D721Med (cell line): ENCODE results near the gene EDN2.

Experiments used
- DNase-seq: peaks from one replicate; pipeline ENCODE4 v3.0.0; 2011; ENCODE audit warnings: low spot score; ENCODE audit not compliant: insufficient read length
- FAIRE-seq: peaks from 2 replicates; lab custom pipeline; 2011; peaks lifted over from hg19 to GRCh38; lab: Jason Lieb, UNC
- TF ChIP-seq, protein P1 (sequence below): IDR thresholded peaks from 2 replicates; pipeline ENCODE4 v1.5.1; 2012; ENCODE audit warnings: mild to moderate bottlenecking, control low read depth; ENCODE audit not compliant: insufficient read depth; ENCODE audit errors: missing control alignments

The EDN2 gene

GRCh38 chr1:41454406-41454805 is 30.1 kb downstream of the EDN2 start:
- FAIRE-seq (no peak), DNase-seq (no peak)
- TF ChIP-seq, protein P1, sequence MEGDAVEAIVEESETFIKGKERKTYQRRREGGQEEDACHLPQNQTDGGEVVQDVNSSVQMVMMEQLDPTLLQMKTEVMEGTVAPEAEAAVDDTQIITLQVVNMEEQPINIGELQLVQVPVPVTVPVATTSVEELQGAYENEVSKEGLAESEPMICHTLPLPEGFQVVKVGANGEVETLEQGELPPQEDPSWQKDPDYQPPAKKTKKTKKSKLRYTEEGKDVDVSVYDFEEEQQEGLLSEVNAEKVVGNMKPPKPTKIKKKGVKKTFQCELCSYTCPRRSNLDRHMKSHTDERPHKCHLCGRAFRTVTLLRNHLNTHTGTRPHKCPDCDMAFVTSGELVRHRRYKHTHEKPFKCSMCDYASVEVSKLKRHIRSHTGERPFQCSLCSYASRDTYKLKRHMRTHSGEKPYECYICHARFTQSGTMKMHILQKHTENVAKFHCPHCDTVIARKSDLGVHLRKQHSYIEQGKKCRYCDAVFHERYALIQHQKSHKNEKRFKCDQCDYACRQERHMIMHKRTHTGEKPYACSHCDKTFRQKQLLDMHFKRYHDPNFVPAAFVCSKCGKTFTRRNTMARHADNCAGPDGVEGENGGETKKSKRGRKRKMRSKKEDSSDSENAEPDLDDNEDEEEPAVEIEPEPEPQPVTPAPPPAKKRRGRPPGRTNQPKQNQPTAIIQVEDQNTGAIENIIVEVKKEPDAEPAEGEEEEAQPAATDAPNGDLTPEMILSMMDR = no peak

DNA sequence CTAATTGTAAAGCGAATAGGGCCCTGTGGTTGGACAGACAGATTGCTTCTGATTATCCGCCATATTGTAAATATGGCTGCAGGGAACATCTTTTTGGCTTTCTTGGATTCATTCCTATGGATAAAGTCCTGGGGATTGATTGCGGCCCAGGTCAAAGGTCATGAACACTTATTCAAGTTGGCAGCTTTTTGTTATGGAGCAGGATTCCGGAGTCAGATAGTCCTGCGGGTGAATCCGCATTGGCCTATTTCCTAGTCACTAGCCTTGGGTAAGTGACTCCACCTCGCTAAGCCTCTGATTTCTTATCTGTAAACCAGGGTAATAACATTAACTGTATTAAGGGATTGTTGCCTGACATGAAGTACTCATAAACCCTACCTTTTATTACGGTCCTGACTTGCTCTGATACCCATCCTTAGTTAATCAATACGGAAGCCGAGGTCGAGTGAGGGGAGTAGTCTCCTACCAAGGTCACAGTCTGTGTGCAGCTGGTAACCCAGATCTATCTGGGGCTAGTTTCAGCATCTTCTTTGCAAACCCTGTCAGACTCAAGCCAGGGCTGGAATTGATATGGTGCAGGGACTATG is 31.7 kb downstream of the EDN2 start:
- TF ChIP-seq, protein P1 = no peak
- no peak for FAIRE-seq
- no peak for DNase-seq

- DNase-seq = no peak
- TF ChIP-seq, protein P1 = no peak
- FAIRE-seq = no peak
Observed at GRCh38 chr1:41450747-41451285, 33.7 kb downstream of the EDN2 start.

GRCh38 chr1:41449326-41449921 is 35.1 kb downstream of the EDN2 start:
- TF ChIP-seq, protein P1 = no peak
- no peak for FAIRE-seq
- DNase-seq = no peak

DNA sequence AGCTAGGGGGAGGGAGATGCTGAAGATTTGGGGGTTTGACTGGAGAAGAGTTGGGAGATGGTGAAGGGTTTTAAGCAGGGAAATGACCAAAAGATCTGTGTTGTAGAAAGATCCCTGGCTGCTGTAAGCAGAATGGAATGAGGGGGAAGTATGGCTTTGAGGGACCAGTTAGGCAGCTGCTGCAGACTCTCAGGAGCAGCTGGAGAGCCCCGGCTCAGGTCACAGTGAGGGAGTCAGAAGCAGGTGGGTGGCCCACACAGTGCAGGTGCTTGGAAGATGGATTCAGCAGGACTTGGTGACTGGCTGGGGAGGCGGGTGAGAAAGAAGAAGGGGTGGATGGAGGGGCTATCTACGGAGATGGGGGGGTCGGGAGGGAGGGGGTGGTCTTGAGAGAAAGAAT is 35.7 kb downstream of the EDN2 start:
- TF ChIP-seq, protein P1 = no peak
- no peak for FAIRE-seq
- DNase-seq = no peak

DNA sequence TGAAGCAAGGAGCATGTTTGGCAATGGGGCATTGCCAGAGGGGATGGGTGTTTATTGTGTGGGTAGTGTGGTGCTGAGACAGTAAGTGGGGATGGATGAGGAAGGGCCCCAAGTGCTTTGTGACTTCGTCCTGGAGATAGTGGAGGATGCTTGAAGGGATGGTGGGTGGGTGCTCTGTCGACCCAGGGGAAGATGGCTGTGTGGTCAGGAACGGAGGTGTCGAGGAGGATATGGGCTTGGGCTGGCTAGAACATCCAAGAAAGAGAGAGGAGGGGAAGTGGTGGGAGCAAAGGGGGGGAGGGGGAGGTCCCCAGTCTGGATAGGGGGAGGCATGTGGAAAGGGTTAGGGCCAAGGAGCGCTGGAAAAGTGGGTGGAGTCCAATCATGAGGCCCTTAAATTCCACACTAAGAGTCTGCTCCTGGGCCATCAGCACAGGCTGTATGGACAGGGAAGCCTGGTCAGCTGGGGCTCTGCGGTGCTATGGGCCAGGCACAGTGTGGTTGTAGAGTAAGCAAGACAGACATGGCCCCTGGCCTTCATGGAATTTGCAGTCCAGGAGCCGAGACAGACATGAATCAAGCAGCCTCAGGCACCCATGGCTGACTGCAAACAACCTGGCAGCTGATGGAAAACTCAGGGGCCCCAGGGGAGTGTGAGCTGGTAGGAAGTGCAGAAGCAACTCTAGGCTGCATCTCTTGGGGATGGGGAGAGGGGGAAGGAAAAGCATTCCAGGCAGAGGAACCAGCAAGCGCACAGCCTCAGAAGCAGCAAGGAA is 36.3 kb downstream of the EDN2 start:
- TF ChIP-seq, protein P1 = no peak
- no peak for DNase-seq
- FAIRE-seq = no peak
